Ovary (tissue), 3 donors: ENCODE measurements around the gene DZIP1.

Experiments used
- EP300 ChIP-seq: sonication (generic); formaldehyde crosslinking; IDR thresholded peaks from one replicate; pipeline ENCODE4 v1.6.1; 2017; ENCODE audit warnings: antibody characterized with exemption
- POLR2A ChIP-seq: fragments of 450-650 bp; IDR thresholded peaks from one replicate; pipeline ENCODE4 v1.6.1; 2017; ENCODE audit warnings: antibody characterized with exemption, mild to moderate bottlenecking, moderate library complexity
- TF ChIP-seq, protein P1 (sequence below), 3 donors: fragments of 450-650 bp in 2 of 3; fragments of 200-600 bp in 1 of 3; IDR thresholded peaks; one replicate each; pipeline versions ENCODE4 v1.5.1 to v1.8.0; 2016 to 2022; ENCODE audit warnings: antibody characterized with exemption in 3 of 3, mild to moderate bottlenecking in 1 of 3
- donor health status: DM: no; HTN: no; CAD: no.

DNA sequence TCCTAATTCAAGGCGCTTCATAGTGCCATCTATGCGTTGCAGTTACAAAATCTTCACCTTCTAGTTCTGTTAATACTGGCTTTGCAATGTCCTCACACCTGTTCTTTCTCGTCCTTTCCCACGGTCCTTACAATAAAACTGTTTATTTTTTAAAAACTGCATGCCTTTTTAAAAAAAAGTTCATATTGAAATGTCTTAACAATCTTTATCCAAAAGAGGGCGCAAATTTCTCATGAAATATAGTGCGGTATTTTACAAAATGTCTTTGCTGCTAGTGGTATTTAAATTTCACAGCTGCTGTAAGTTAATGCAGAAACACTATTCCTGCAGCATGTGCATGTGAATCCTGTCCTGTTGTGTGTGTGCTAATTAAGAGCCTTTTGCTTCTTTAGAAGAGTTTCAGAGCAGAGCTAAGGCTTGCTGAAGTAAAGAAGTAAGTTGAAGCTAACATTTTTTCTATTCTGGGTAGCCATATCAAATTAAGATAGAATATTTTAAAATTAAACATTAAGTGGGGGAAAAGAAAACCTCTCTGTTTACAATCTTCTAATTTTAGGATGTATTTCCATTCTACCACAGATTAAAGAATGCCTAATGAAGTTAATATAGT lies 107.8 kb downstream of the DZIP1 start:
- no peak for TF ChIP-seq POLR2A
- no peak for TF ChIP-seq EP300
- TF ChIP-seq, protein P1, sequence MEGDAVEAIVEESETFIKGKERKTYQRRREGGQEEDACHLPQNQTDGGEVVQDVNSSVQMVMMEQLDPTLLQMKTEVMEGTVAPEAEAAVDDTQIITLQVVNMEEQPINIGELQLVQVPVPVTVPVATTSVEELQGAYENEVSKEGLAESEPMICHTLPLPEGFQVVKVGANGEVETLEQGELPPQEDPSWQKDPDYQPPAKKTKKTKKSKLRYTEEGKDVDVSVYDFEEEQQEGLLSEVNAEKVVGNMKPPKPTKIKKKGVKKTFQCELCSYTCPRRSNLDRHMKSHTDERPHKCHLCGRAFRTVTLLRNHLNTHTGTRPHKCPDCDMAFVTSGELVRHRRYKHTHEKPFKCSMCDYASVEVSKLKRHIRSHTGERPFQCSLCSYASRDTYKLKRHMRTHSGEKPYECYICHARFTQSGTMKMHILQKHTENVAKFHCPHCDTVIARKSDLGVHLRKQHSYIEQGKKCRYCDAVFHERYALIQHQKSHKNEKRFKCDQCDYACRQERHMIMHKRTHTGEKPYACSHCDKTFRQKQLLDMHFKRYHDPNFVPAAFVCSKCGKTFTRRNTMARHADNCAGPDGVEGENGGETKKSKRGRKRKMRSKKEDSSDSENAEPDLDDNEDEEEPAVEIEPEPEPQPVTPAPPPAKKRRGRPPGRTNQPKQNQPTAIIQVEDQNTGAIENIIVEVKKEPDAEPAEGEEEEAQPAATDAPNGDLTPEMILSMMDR (IDR thresholded peaks at IDR 0.05): no peak
